ENCODE results near the gene ATP6V0D1.
A peak's percentile ranks its signal among the peaks of the same experiment; 100 is the strongest.

GRCh38 chr16:67399218-67399733, 81.7 kb downstream of the ATP6V0D1 start:
- TF ChIP-seq CTCF (IDR thresholded peaks at IDR 0.05; ENCODE audit: low read depth, low read length) (peak; percentile 92), EZH2phosphoT487 (IDR thresholded peaks at IDR 0.05; ENCODE audit: low read depth) (no peak)

All from OCI-LY3 (cell line).